NCI-H2196 treated with DMSO at 0.1 percent for 48 hours (cell line): ENCODE results near the gene MYO1H.
"Not testable (repeated sequence)": the region's sequence is repeated elsewhere in the genome, so short reads cannot be mapped to it uniquely, and the experiment has no call there.

Source experiments
- DNase-seq: peaks from one replicate; lab custom pipeline; 2025; ENCODE audit not compliant: unreplicated experiment; lab: John Stamatoyannopoulos, UW

Gene MYO1H

GRCh38 chr12:109347589-109347988, at the start of gene MYO1H:
Gene MYO1H, plus strand, starts transcription at chr12:109347900. Its CDS starts 61 bp downstream, at chr12:109347961.
- DNase-seq, result no peak

GRCh38 chr12:109299849-109300248, 47.9 kb upstream of the MYO1H start:
- DNase-seq, result no peak

DNA sequence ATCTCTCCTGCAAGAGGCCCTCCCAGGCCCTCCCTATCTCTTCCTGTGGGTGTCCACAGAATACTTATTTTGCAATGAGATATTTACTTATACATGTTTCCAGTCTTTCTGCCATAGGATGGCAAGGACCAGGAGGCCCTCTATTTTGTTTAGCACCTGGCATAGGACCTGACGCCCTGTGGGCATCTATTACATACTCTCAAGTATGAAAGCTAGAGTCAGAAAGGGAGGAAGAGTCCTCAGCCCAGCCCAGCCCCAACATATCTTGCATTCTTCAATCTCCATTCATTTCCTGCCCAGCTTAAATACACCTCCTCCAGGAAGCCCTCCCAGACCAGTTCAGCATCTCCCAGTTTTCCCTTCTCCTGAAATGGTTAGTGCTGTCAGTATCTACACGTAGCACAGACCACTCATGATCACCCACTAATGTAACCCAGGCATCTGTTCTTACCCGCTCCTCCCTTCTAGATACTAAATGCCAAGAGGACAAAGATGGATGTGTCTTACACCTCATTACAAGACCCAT, 46.0 kb upstream of the MYO1H start:
- DNase-seq, result no peak

DNA sequence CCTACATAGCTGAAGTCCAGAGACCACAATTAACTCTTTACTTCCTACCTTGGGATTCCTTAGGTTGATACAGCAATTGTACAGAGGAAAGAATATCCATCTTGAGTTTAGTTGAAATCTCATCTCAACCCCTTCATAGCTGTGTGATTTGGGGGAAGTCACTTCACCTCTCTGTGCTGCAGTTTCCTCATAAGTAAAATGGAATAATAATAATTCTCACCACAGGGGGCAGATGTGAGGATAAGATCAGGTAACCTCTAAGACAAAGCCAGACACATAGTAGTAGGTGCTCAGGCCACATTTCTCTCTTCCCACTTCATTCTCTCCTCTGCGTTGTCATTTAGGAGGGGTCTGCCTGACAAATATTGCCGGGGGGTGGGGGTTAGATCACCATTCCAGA, 45.3 kb upstream of the MYO1H start:
- no peak for DNase-seq

GRCh38 chr12:109302770-109303169, 44.9 kb upstream of the MYO1H start:
- DNase-seq, result no peak

DNA sequence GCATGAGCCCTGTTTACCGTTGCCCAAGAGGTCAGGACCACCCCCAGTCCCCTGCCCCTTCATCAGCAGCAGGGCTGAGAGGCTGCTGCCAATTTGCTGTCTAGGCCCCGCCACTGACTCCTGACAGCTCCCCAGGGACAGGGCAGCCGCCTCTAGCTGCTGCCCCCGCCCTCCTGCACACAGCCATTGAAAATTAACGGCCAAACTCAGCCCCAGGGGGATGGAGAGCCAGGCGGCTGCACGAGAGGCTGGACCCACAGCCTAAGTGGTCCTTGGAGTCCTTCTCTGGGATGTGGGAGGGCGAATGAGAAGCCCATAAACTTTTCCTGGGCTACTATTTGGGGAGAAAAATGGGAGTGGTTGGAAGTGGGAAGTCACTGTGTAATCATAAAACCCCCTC, 43.2 kb upstream of the MYO1H start:
- DNase-seq, result no peak

- DNase-seq, result no peak
Observed at GRCh38 chr12:109305547-109305946, 42.2 kb upstream of the MYO1H start.

GRCh38 chr12:109307051-109307450, 40.6 kb upstream of the MYO1H start:
- no peak for DNase-seq

- DNase-seq, result peak; percentile 11
Observed at GRCh38 chr12:109308534-109309380, 38.9 kb upstream of the MYO1H start, which contains the start of gene FOXN4. Gene FOXN4, minus strand, starts transcription at chr12:109309284. Its CDS starts 963 bp downstream, at chr12:109308321.

DNA sequence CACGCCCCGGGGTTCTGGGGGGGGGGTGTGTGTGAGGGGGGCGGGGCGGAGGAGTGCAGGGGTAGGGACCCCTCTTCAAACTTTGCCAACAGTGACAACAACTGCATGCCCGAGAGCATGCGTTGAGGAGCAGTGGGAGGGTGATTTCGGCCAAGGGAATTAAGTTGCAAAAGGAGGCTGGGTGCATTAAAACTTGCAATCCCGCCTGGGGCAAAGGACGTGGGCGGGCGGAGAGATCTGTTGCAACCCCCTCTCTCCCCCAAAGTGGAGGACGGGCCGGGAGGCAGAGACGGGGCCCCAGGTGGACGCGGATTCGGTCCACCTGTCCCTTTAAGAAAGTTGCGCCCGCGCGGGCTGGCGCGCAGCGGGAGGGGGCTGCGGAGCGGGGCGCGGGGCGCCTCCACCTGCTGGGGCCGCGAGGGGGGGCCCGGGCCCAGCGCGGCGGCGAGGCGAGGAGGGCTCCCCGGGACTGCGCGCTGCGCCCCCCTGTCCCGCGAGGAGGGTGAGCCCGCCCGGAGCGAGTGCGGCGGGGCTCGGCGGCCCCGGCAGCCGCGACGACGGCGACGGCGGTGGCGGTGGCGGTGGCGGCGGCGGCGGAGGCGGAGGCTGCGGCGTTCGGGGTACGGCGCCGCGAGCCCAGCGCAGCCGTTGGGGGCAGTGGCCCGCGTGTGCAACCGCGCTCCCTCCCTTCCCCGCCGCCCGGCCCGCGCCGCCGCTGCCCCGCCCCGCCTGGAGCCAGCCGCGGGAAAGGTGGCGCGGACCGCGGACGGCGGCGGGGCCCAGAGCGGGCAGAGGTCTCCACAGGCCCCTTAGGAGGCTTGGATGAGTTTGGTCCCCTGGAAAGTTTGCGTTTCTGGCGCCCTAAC, 38.1 kb upstream of the MYO1H start:
- DNase-seq, result no peak

GRCh38 chr12:109310247-109311125, 37.2 kb upstream of the MYO1H start:
- DNase-seq, result peak; percentile 55

- DNase-seq, result not testable (repeated sequence)
Observed at GRCh38 chr12:109321294-109321693, 26.4 kb upstream of the MYO1H start.

- DNase-seq, result no peak
Observed at GRCh38 chr12:109329003-109329402, 18.7 kb upstream of the MYO1H start.

- DNase-seq, result no peak
Observed at GRCh38 chr12:109329686-109330085, 18.0 kb upstream of the MYO1H start.

DNA sequence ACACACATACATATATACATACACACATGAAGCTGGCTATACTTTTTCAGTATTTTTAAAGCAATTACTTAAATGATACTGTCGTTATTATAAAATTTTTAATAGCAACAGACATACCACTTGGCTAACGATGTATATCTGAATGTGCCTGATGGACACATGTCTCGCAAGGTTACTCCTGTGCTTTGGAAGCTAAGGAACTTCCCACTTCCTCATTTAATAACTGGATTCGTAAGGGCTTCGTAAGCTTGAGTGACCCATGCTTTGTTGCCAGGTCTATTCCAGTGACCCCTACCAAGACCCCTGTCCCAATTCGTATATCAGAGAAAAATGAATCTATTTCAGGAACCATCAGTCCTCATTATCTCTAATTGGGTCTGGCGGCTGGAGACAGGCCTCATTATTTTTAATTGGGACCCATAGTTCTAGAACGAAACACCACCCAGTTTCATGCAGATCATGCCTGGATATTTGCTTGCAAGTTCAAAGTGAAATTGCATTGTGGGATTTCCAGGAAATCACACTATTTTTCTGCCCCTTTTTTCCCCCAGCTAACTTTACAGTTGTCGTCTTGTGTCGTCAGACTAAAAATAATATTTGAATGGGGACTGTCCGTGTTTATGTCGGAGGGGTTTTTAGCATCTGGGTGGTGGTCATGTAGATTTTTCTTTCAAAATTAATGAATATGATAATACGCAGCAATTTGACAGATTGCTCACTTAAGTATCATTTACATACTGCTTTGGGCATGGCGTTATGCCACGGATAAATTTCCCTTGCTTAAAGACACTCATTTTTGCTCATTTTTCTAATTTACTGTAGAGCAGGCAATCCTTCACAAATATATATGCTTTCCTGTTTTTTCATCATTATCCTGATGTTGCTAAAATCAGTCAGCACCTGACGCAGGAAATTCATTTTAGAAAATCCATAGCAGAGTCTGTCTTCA, 17.1 kb upstream of the MYO1H start:
- no peak for DNase-seq

- DNase-seq, result no peak
Observed at GRCh38 chr12:109331301-109331952, 16.3 kb upstream of the MYO1H start.

GRCh38 chr12:109334887-109335286, 12.8 kb upstream of the MYO1H start:
- DNase-seq, result no peak

- no peak for DNase-seq
Observed at GRCh38 chr12:109336593-109336992, 11.1 kb upstream of the MYO1H start.

DNA sequence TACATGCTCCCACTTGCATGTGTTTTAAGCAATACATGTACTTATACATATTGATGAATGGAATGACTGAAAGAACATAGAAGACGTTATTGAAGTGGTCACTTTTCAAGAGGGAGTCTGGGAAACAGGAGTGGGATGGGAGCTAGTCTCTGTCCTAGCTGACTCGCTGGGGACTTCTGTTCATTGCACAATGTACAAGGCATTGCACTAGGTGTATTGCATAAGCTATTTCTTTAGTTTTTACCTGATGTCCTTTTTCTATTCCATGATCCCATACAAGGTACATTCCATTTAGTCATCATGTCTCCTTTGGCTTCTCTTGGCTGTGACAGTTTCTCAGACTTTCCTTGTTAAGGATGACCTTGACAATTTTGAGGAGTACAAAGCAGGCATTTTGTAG, 4.0 kb upstream of the MYO1H start:
- no peak for DNase-seq
